Measurements from ENCODE around the gene ZNF385B. TPM values are rescaled to one million over a fixed set of nuclear protein-coding genes. Genes with fewer than 3 reads are reported as not detected.

The ZNF385B gene
- total and polyA plus RNA-seq, 2 experiments from 2014 or later = 2.7 to 8.2 TPM

GRCh38 chr2:179882851-179883806 is 21.7 kb upstream of the ZNF385B start:
- no peak for DNase-seq (ENCODE audit: low read depth in 1 of 2, low spot score in 1 of 2)
- Histone ChIP-seq H3K4me3 (no peak overlapping the region), H3K27me3 (no peaks in the 10 kb centered on the region), H3K4me1 (ENCODE audit: low read depth) (no peaks in the 10 kb centered on the region), H3K9me3 (ENCODE audit: low read depth) (no peaks in the 10 kb centered on the region), H3K36me3 (no peaks in the 10 kb centered on the region), H3K27ac (no peak overlapping the region)
- TF ChIP-seq CTCF (IDR thresholded peaks at IDR 0.05; ENCODE audit: low read depth, low read length) = no peak

- Histone ChIP-seq H3K9me3 (ENCODE audit: low read depth) (no peaks in the 10 kb centered on the region), H3K4me3 (no peak overlapping the region), H3K27ac (no peak overlapping the region), H3K27me3 (no peaks in the 10 kb centered on the region), H3K4me1 (ENCODE audit: low read depth) (no peaks in the 10 kb centered on the region), H3K36me3 (no peaks in the 10 kb centered on the region)
- TF ChIP-seq CTCF (IDR thresholded peaks at IDR 0.05; ENCODE audit: low read depth, low read length) = no peak
- DNase-seq (ENCODE audit: low read depth in 1 of 2, low spot score in 1 of 2) = no peak
Observed at GRCh38 chr2:179877601-179878364, 16.4 kb upstream of the ZNF385B start.

- H3K4me1 ChIP-seq (ENCODE audit: low read depth) = no peaks in the 10 kb centered on the region
Observed at GRCh38 chr2:179876266-179876665, 14.9 kb upstream of the ZNF385B start.

GRCh38 chr2:179875864-179876263 is 14.5 kb upstream of the ZNF385B start:
- no peak for TF ChIP-seq CTCF (IDR thresholded peaks at IDR 0.05; ENCODE audit: low read depth, low read length)
- Histone ChIP-seq H3K4me1 (ENCODE audit: low read depth) (no peaks in the 10 kb centered on the region), H3K4me3 (no peak overlapping the region), H3K27ac (no peak overlapping the region), H3K27me3 (peaks cover 3% of the 10 kb centered on the region), H3K9me3 (ENCODE audit: low read depth) (no peaks in the 10 kb centered on the region), H3K36me3 (no peaks in the 10 kb centered on the region)
- DNase-seq (ENCODE audit: low read depth in 1 of 2, low spot score in 1 of 2) = no peak

More at GRCh38 chr2:179876266-179876665, 14.9 kb upstream of the ZNF385B start:
- Histone ChIP-seq H3K27me3 (peaks cover 3% of the 10 kb centered on the region), H3K9me3 (ENCODE audit: low read depth) (no peaks in the 10 kb centered on the region), H3K36me3 (no peaks in the 10 kb centered on the region), H3K27ac (no peak overlapping the region), H3K4me3 (no peak overlapping the region)
- DNase-seq (ENCODE audit: low read depth in 1 of 2, low spot score in 1 of 2) = no peak
- no peak for TF ChIP-seq CTCF (IDR thresholded peaks at IDR 0.05; ENCODE audit: low read depth, low read length)

GRCh38 chr2:179862898-179863458 is 1.6 kb upstream of the ZNF385B start:
- no peaks in the 10 kb centered on the region for H3K9me3 ChIP-seq (ENCODE audit: low read depth)
- H3K4me1 ChIP-seq (ENCODE audit: low read depth) = no peaks in the 10 kb centered on the region
- no peaks in the 10 kb centered on the region for H3K36me3 ChIP-seq
- H3K27ac ChIP-seq = no peak overlapping the region
- H3K27me3 ChIP-seq = peaks cover 75% of the 10 kb centered on the region
- no peak for DNase-seq (ENCODE audit: low read depth in 1 of 2, low spot score in 1 of 2)
- no peak for TF ChIP-seq CTCF (IDR thresholded peaks at IDR 0.05; ENCODE audit: low read depth, low read length)
- no peak overlapping the region for H3K4me3 ChIP-seq
